ENCODE results near the gene PDLIM1. TPM values are rescaled to one million over a fixed set of nuclear protein-coding genes. Genes with fewer than 3 reads are reported as not detected.

PDLIM1 gene
- total RNA-seq, 2 donors from 2014 or later = 0.42 to 3.5 TPM

GRCh38 chr10:95326396-95326795, 35.6 kb upstream of the PDLIM1 start:
- no peak overlapping the region for H3K27ac Mint-ChIP-seq
- no peak for ATAC-seq (replicated peaks)
- no peaks in the 10 kb centered on the region for H3K27me3 Mint-ChIP-seq
- no peaks in the 10 kb centered on the region for H3K4me1 Mint-ChIP-seq
- H3K9me3 Mint-ChIP-seq = no peaks in the 10 kb centered on the region
- H3K36me3 Mint-ChIP-seq (ENCODE audit: low read depth) = no peaks in the 10 kb centered on the region
- H3K4me3 Mint-ChIP-seq = no peak overlapping the region

DNA sequence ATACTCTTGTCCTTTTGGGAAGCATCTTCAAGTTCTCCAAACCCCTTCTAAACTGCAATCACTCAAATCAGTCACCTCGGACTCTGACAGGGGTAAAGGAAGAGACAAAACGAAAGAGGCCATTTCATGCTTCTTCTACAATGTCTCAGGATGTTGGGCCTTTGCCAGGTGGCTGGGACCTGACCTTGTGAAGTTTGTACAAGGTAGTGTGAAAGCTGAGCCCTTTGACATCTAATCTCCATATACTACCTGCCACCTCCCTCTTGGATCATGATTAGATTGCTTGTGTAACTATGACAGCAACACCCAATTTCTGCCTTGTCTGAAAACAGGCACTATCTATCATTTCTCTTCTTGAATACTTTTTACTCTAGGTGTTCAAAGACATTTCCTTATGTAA, 35.1 kb upstream of the PDLIM1 start:
- Mint-ChIP-seq H3K4me3 (no peak overlapping the region), H3K9me3 (no peaks in the 10 kb centered on the region), H3K4me1 (no peaks in the 10 kb centered on the region), H3K36me3 (ENCODE audit: low read depth) (no peaks in the 10 kb centered on the region), H3K27me3 (no peaks in the 10 kb centered on the region), H3K27ac (no peak overlapping the region)
- no peak for ATAC-seq (replicated peaks)

GRCh38 chr10:95324436-95325268, 33.8 kb upstream of the PDLIM1 start:
- Mint-ChIP-seq H3K27ac (no peak overlapping the region), H3K4me1 (no peaks in the 10 kb centered on the region), H3K9me3 (no peaks in the 10 kb centered on the region), H3K36me3 (ENCODE audit: low read depth) (no peaks in the 10 kb centered on the region), H3K4me3 (no peak overlapping the region), H3K27me3 (no peaks in the 10 kb centered on the region)
- ATAC-seq (replicated peaks) = no peak

DNA sequence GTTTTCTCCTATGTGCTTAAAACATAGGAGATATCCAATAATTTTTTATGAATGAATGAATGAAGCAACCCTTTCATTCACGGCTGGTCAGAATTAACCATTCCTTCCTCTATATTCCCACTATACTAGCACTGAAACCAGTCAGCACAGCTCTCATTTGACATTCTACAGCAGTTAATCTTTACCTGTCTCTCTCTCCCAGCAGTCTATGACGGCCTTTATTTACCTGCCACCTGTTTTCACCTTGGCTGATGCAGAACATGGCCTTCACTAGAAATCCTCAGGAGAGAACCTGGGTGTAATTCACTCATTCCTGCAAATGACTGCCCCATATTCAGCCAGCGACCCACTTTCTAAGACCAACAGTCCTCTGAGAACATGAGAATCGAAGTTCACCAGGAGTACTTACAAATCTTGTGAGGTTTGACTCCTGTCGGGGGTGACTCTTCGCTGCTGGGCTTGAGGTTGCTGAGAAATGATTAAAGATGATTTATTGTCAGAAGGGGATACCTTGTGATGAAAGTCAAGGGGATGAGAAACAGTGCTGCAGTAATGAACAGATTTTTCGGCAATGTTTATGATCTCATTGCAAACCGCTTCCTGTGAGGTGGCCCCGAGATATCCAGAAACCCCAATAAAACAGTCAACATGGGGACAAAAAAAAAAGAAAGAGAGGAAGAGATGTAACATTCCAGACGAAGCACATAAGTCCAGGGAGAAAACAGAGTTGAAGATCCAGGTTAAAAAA, 30.9 kb upstream of the PDLIM1 start:
- Mint-ChIP-seq H3K27me3 (no peaks in the 10 kb centered on the region), H3K4me1 (no peaks in the 10 kb centered on the region), H3K9me3 (no peaks in the 10 kb centered on the region), H3K27ac (no peak overlapping the region), H3K36me3 (ENCODE audit: low read depth) (no peaks in the 10 kb centered on the region), H3K4me3 (no peak overlapping the region)
- ATAC-seq (replicated peaks) = no peak

GRCh38 chr10:95319239-95319638, 28.4 kb upstream of the PDLIM1 start:
- H3K4me1 Mint-ChIP-seq = no peaks in the 10 kb centered on the region
- ATAC-seq (replicated peaks) = no peak
- H3K27me3 Mint-ChIP-seq = no peaks in the 10 kb centered on the region
- H3K36me3 Mint-ChIP-seq (ENCODE audit: low read depth) = no peaks in the 10 kb centered on the region
- H3K4me3 Mint-ChIP-seq = no peak overlapping the region
- no peak overlapping the region for H3K27ac Mint-ChIP-seq
- H3K9me3 Mint-ChIP-seq = no peaks in the 10 kb centered on the region

- Mint-ChIP-seq H3K9me3 (no peaks in the 10 kb centered on the region), H3K4me3 (no peak overlapping the region), H3K27me3 (peaks cover 1% of the 10 kb centered on the region), H3K4me1 (no peaks in the 10 kb centered on the region), H3K36me3 (ENCODE audit: low read depth) (no peaks in the 10 kb centered on the region), H3K27ac (no peak overlapping the region)
- ATAC-seq (replicated peaks) = no peak
These were observed 24.7 kb upstream of the PDLIM1 start for GRCh38 chr10:95315509-95315908.

DNA sequence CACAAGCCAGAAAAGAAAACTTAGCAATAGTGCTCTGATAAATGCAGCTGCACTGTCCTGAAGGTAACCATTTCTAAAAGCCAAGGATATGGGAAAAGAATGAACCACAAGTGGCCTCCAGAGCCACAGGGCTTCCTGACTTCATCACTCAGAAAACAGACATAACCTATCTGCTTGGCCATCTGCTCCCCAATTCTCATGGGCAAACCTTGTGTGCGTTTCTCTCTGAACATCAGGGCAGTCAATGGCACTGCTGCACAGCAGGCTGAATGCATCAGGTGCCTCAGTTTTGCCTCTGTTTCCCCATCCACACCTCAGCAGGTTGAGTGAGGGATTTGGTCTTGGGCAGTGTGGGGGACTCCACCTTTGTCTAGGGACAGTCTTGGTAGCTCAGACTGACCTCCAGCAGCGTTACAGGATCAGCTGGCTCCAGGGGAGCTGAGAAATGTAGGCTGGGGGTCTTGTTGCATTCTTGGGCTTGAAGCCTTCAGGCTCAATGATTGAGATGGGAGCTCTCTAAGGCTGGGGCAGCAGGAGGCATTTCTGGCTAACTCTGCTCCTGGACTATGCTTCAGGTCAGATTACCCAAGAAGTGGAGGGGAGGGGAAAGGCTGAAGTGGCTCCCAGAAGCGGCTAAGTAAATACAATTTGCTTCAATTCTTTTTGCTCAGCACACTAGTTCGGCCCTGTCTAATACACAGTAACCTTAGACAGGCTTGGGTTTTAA, 23.6 kb upstream of the PDLIM1 start:
- no peaks in the 10 kb centered on the region for H3K4me1 Mint-ChIP-seq
- H3K27me3 Mint-ChIP-seq = peaks cover 5% of the 10 kb centered on the region
- H3K9me3 Mint-ChIP-seq = no peaks in the 10 kb centered on the region
- H3K36me3 Mint-ChIP-seq (ENCODE audit: low read depth) = no peaks in the 10 kb centered on the region
- ATAC-seq (replicated peaks) = no peak
- H3K27ac Mint-ChIP-seq = no peak overlapping the region
- H3K4me3 Mint-ChIP-seq = no peak overlapping the region

DNA sequence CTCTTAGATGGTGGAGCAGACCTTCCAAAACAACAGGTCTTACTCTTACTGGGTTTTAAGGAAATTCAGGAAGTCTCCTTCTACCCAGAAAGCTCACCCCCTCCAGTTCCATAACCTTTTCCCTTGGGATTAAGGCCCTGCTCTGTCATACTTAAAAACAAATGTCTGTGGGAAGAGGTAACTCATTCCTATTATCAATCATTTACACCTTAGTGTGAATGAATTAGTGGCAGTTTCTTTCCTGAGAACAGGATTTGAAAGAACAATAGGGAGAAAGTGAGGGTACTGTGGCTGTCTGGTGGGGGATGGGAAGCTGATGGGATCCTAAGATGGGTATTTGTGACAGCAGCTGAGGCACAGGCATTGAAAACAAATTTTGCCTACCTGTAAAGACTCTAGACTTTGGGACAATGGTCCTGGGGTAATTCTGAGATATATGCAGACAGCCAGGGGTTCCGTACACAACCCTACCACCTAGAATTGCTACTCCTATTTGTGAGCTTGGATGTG, 22.2 kb upstream of the PDLIM1 start:
- peaks cover 5% of the 10 kb centered on the region for H3K27me3 Mint-ChIP-seq
- no peaks in the 10 kb centered on the region for H3K36me3 Mint-ChIP-seq (ENCODE audit: low read depth)
- no peaks in the 10 kb centered on the region for H3K4me1 Mint-ChIP-seq
- no peak for ATAC-seq (replicated peaks)
- H3K9me3 Mint-ChIP-seq = no peaks in the 10 kb centered on the region
- no peak overlapping the region for H3K27ac Mint-ChIP-seq
- H3K4me3 Mint-ChIP-seq = no peak overlapping the region

- H3K27ac Mint-ChIP-seq = no peak overlapping the region
- ATAC-seq (replicated peaks) = no peak
- no peaks in the 10 kb centered on the region for H3K9me3 Mint-ChIP-seq
These were observed 21.5 kb upstream of the PDLIM1 start for GRCh38 chr10:95312257-95312656.

GRCh38 chr10:95309958-95310357, 19.2 kb upstream of the PDLIM1 start:
- H3K9me3 Mint-ChIP-seq = no peaks in the 10 kb centered on the region
- peaks cover 5% of the 10 kb centered on the region for H3K27me3 Mint-ChIP-seq
- no peak overlapping the region for H3K27ac Mint-ChIP-seq
- H3K36me3 Mint-ChIP-seq (ENCODE audit: low read depth) = no peaks in the 10 kb centered on the region
- no peak for ATAC-seq (replicated peaks)
- H3K4me1 Mint-ChIP-seq = no peaks in the 10 kb centered on the region
- H3K4me3 Mint-ChIP-seq = no peak overlapping the region

More at GRCh38 chr10:95312257-95312656, 21.5 kb upstream of the PDLIM1 start:
- H3K4me3 Mint-ChIP-seq = no peak overlapping the region
- H3K27me3 Mint-ChIP-seq = peaks cover 5% of the 10 kb centered on the region
- H3K36me3 Mint-ChIP-seq (ENCODE audit: low read depth) = no peaks in the 10 kb centered on the region
- H3K4me1 Mint-ChIP-seq = no peaks in the 10 kb centered on the region

DNA sequence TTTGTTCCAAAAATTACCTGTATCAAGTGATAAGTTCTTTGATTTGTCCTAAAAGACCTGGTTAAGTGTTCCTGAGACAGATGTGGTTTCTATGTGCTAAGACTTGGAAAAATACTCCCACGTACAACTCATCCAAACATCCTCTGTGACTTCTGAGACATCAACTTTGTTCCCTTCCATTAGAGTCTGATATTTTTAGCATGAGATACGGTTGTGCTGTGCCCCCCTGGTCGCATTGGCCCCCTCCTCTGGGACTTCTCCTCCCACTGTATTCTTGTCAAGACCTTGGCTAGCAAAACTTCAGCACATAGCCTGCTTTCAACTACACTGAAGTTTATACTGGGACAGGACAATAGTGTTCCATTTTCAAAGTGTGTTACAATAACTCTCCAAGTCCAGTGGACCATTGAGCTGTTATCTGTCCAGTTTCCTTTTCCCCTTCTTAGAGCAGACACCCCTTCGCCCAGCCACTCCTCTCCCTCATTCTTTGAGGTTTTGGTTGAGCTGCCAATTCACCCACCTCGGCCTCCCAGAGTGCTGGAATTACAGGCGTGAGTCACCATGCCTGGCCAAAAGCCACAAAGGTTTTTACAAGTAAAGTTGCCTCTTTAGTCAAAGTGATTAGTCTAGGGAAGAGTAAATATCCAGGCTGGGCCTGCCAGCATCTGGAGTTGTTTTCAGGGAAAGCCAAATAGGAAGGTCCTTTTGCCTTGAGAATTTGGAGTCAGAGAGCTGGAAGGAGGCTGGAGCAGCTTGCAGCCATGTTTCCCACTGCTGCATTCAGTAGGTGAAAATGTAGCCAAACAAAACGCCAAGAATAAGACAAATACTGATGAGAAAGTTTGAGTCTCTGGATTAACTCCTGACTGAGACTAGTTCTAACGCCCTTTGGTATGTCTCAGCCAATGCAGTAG, 17.8 kb upstream of the PDLIM1 start:
- no peaks in the 10 kb centered on the region for H3K9me3 Mint-ChIP-seq
- no peak overlapping the region for H3K27ac Mint-ChIP-seq
- H3K4me1 Mint-ChIP-seq = no peaks in the 10 kb centered on the region
- no peak overlapping the region for H3K4me3 Mint-ChIP-seq
- no peaks in the 10 kb centered on the region for H3K36me3 Mint-ChIP-seq (ENCODE audit: low read depth)
- ATAC-seq (replicated peaks) = peak; percentile 48
- H3K27me3 Mint-ChIP-seq = peaks cover 5% of the 10 kb centered on the region

DNA sequence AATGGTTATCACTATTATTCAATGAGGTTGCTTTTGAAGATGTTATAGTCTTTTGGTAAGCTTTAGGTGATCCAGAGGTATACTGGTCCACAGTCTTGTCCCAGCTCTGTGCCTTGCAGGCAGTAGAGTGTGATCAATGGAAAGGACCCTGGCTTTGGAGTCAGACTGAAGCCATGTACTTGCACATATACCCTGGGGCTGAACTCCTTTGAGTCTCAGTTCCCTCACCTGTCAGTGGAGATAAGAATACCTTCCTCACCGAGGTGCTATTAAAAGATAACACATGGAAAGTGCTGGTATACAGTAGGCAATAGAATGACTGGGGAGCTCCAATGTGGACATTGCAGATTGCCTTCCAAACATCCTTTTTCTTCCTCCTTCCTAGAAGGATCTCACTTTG, 16.0 kb upstream of the PDLIM1 start:
- Mint-ChIP-seq H3K4me1 (no peaks in the 10 kb centered on the region), H3K27ac (no peak overlapping the region), H3K4me3 (no peak overlapping the region), H3K27me3 (peaks cover 5% of the 10 kb centered on the region), H3K9me3 (no peaks in the 10 kb centered on the region), H3K36me3 (ENCODE audit: low read depth) (no peaks in the 10 kb centered on the region)
- ATAC-seq (replicated peaks) = no peak

- H3K27ac Mint-ChIP-seq = no peak overlapping the region
- no peak overlapping the region for H3K4me3 Mint-ChIP-seq
- H3K36me3 Mint-ChIP-seq (ENCODE audit: low read depth) = no peaks in the 10 kb centered on the region
- no peak for ATAC-seq (replicated peaks)
- no peaks in the 10 kb centered on the region for H3K9me3 Mint-ChIP-seq
- peaks cover 5% of the 10 kb centered on the region for H3K27me3 Mint-ChIP-seq
- no peaks in the 10 kb centered on the region for H3K4me1 Mint-ChIP-seq
These were observed 15.5 kb upstream of the PDLIM1 start for GRCh38 chr10:95306318-95306650.

All from activated T-helper 17 cell treated with anti-CD3 and anti-CD28 coated beads, Interleukin-2, amount 50 U/mL, for 72 hours (primary cell).